MCF 10A (cell line): ENCODE data around the gene SLC35F5. TPM values are rescaled to one million over a fixed set of nuclear protein-coding genes. Genes with fewer than 3 reads are reported as not detected.
"Not testable (repeated sequence)": the region's sequence is repeated elsewhere in the genome, so short reads cannot be mapped to it uniquely, and the experiment has no call there.

ENCODE experiments used
- BruUV-seq: library from RNA; stranded (reverse); fragments of 400-500 nt; replicated peaks from 2 replicates; lab custom pipeline; 2021; lab: Mats Ljungman, UMichigan
- CTCF ChIA-PET: fragments of 300-600 bp; sonication (Branson Sonifier 250); formaldehyde crosslinking; extraction: SDS; loops from one replicate; lab custom pipeline; 2021; ENCODE audit warnings: antibody characterized with exemption, inconsistent platforms; lab: Yijun Ruan, JAX
- POLR2A ChIA-PET: fragments of 300-600, 350-650 bp; sonication (Branson Sonifier 250); formaldehyde crosslinking; extraction: SDS; loops from one replicate; lab custom pipeline; 2020; ENCODE audit warnings: antibody characterized with exemption, inconsistent platforms; lab: Yijun Ruan, JAX
- DNase-seq: peaks from one replicate; pipeline ENCODE4 v3.0.0-alpha.2; 2018; ENCODE audit not compliant: unreplicated experiment
- H3K27ac Mint-ChIP-seq: one replicate; pipeline ENCODE4 v1.8.0; 2022; ENCODE audit warnings: mild to moderate bottlenecking, low read depth, mixed read lengths; ENCODE audit not compliant: unreplicated experiment
- H3K27me3 Mint-ChIP-seq: one replicate; pipeline ENCODE4 v1.8.0; 2022; ENCODE audit warnings: mixed read lengths; ENCODE audit not compliant: insufficient read depth, unreplicated experiment
- H3K36me3 Mint-ChIP-seq: one replicate; pipeline ENCODE4 v1.8.0; 2022; ENCODE audit warnings: mild to moderate bottlenecking, moderate library complexity, mixed read lengths; ENCODE audit not compliant: insufficient read depth, unreplicated experiment
- H3K4me1 Mint-ChIP-seq: one replicate; pipeline ENCODE4 v1.8.0; 2022; ENCODE audit warnings: mixed read lengths; ENCODE audit not compliant: insufficient read depth, unreplicated experiment
- H3K4me3 Mint-ChIP-seq: one replicate; pipeline ENCODE4 v1.8.0; 2022; ENCODE audit warnings: mild to moderate bottlenecking, moderate library complexity, mixed read lengths; ENCODE audit not compliant: unreplicated experiment
- H3K9me3 Mint-ChIP-seq: one replicate; pipeline ENCODE4 v1.8.0; 2022; ENCODE audit warnings: mixed read lengths; ENCODE audit not compliant: unreplicated experiment
- CTCF ChIP-seq: fragments of 200-600 bp; IDR thresholded peaks from one replicate; pipeline ENCODE4 v1.8.0; 2022; ENCODE audit warnings: antibody characterized with exemption, mild to moderate bottlenecking; ENCODE audit not compliant: unreplicated experiment
- intact Hi-C: fragments of 100-400 bp; cut with micrococcal nuclease; formaldehyde crosslinking; loops from 2 replicates; pipeline ENCODE4 v1.14.1; 2022
- total RNA-seq: library from RNA; stranded (reverse); gene quantifications from 2 replicates; pipeline ENCODE4 v1.2.3, GENCODE V29; 2022

Gene SLC35F5
- total RNA-seq, 1 experiment from 2014 or later = 52.7 TPM

- ChIA-PET POLR2A (interaction anchor here (0.8 kb wide), 1 partner anchor 27 kb away, joined by 3 read pairs; no protein-coding TSS in a partner anchor), CTCF (no interaction called here)
- no peak for TF ChIP-seq CTCF
- intact Hi-C loops = no loop called here
- Mint-ChIP-seq H3K27ac (no peak overlapping the region), H3K4me3 (no peak overlapping the region), H3K9me3 (no peaks in the 10 kb centered on the region), H3K4me1 (peaks cover 6% of the 10 kb centered on the region), H3K36me3 (no peaks in the 10 kb centered on the region), H3K27me3 (no peaks in the 10 kb centered on the region)
- BruUV-seq = no TSS peak
- DNase-seq = no peak
Measured at GRCh38 chr2:113697516-113697915, 58.9 kb downstream of the SLC35F5 start.

- intact Hi-C loops = no loop called here
- Mint-ChIP-seq H3K27ac (no peak overlapping the region), H3K4me1 (peaks cover 6% of the 10 kb centered on the region), H3K4me3 (no peak overlapping the region), H3K27me3 (no peaks in the 10 kb centered on the region), H3K36me3 (no peaks in the 10 kb centered on the region), H3K9me3 (no peaks in the 10 kb centered on the region)
- DNase-seq = no peak
- ChIA-PET POLR2A (interaction anchor here (1.0 kb wide), 1 partner anchor 10 kb away, joined by 3 read pairs; no protein-coding TSS in a partner anchor), CTCF (no interaction called here)
- no peak for TF ChIP-seq CTCF
- BruUV-seq = no TSS peak
Measured at GRCh38 chr2:113694438-113694837, 62.0 kb downstream of the SLC35F5 start.

DNA sequence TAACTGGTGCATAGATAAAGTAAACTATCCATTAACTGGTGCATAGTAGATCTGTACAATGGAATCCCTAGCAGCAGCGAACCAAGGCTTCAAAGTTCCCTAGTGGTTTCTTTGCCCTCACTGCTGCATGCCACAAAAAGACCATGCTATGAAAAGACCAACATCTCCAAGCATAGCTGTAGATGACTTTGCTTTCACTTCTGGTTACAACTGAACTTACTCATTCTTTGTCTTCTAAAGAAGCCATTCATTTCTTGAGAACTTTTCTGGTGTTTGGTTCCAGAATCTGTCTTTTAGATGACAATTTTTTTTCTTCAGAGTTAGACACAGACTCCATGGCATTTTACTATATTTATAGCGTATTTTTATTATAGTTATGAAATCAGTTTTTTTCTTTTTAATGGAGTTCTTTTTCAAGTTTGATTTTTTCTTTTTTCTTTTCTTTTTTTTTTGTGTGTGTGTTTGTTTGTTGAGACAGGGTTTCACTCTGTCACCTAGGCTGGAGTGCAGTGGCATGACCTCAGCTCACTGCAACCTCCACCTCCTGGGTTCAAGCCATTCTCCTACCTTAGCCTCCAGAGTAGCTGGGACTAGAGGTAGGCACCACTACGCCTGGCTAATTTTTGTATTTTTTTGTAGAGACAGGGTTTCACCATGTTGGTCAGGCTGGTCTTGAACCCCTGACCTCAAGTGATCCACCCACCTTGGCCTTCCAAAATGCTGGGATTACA lies 63.6 kb downstream of the SLC35F5 start:
- POLR2A ChIA-PET = interaction anchor here (1.0 kb wide), 1 partner anchor 13 kb away, joined by 3 read pairs; no protein-coding TSS in a partner anchor
- peaks cover 6% of the 10 kb centered on the region for H3K4me1 Mint-ChIP-seq
- no peaks in the 10 kb centered on the region for H3K27me3 Mint-ChIP-seq
- no peak overlapping the region for H3K27ac Mint-ChIP-seq
- H3K4me3 Mint-ChIP-seq = no peak overlapping the region
- no TSS peak for BruUV-seq
- H3K36me3 Mint-ChIP-seq = no peaks in the 10 kb centered on the region
- DNase-seq = no peak
- CTCF ChIA-PET = no interaction called here
- intact Hi-C loops = no loop called here
- H3K9me3 Mint-ChIP-seq = no peaks in the 10 kb centered on the region
- no peak for TF ChIP-seq CTCF

- DNase-seq, H3K9me3 Mint-ChIP-seq, intact Hi-C loops, H3K4me3 Mint-ChIP-seq, H3K27ac Mint-ChIP-seq, BruUV-seq, H3K27me3 Mint-ChIP-seq, POLR2A ChIA-PET, CTCF ChIA-PET, H3K4me1 Mint-ChIP-seq, H3K36me3 Mint-ChIP-seq: not testable (repeated sequence)
Measured at GRCh38 chr2:113690871-113691270, 65.6 kb downstream of the SLC35F5 start.
